Measurements from ENCODE around the gene PDAP1. TPM values are rescaled to one million over a fixed set of nuclear protein-coding genes. Genes with fewer than 3 reads are reported as not detected.

PDAP1 gene
- total and polyA plus RNA-seq, 2 of the 4 experiments (the other 2 are of a cell fraction) = 40.3 to 193 TPM

DNA sequence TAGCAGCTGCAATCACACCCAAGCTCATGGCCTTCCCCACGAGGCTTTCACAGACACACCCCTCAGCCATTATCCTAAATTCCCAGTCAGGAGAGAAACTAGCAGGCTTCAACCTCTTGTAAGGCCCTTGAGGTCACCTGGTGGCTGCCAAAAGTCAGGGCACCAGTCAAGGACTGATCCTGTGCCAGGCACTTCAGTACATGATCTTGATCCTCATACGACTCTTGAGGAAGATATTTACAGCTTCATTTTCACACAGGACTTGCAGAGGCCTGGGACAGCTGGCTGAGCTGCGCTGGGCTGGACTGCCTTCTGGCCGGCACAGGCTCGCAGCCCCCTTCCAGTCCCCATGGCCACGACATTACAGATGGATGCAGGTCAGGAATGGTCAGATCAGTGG is 8.8 kb downstream of the PDAP1 start:
- H4K5ac ChIP-seq (ENCODE audit: low read depth, low read length) = no peak overlapping the region
- no peak overlapping the region for H3K56ac ChIP-seq (ENCODE audit: extremely low read depth, insufficient read depth, low read length)
- no peak overlapping the region for H3K4me2 ChIP-seq (ENCODE audit: low read depth, low read length)
- no peak overlapping the region for H4K8ac ChIP-seq (ENCODE audit: low read depth in 2 of 2, low read length in 2 of 2)
- POLR2A ChIA-PET (ENCODE audit: unreplicated experiment) = no interaction called here
- H3K4ac ChIP-seq (ENCODE audit: low read depth, low read length) = no peak overlapping the region
- in situ Hi-C loops (cut with MboI; ENCODE audit: low sequenced_read_pairs) (no loop called here), intact Hi-C loops (cut with micrococcal nuclease) (no loop called here), dilution Hi-C loops (cut with HindIII; ENCODE audit: low sequenced_read_pairs, unreplicated experiment) (no loop called here)
- DNase-seq (no peak), ATAC-seq (ENCODE audit: low read depth) (no peak)
- no TSS peak for BruUV-seq (replicated peaks)
- no peak overlapping the region for H2AK5ac ChIP-seq (ENCODE audit: low read depth, low read length)
- no peak overlapping the region for H3K23ac ChIP-seq (ENCODE audit: low read depth, low read length)
- peaks cover 80% of the 10 kb centered on the region for H3K36me3 ChIP-seq (ENCODE audit: control insufficient read depth, insufficient read depth, low read length)
- H2AK9ac ChIP-seq (replicated peaks; ENCODE audit: low read depth, low read length, poor library complexity) = no peak overlapping the region
- H3K27me3 ChIP-seq (ENCODE audit: control insufficient read depth, insufficient read depth, low read length) = no peaks in the 10 kb centered on the region
- H4K91ac ChIP-seq (ENCODE audit: insufficient read depth, low read depth, low read length) = no peak overlapping the region
- H3K9me1 ChIP-seq (ENCODE audit: insufficient read depth, low read length) = peaks cover 4% of the 10 kb centered on the region
- H3K79me1 ChIP-seq (ENCODE audit: low read depth in 1 of 2, low read length in 2 of 2) = peaks cover 20 to 65% of the 10 kb centered on the region in 2 experiments; a peak in 3 of 4 replicates
- CTCF ChIA-PET = no interaction called here
- no peak overlapping the region for H3K4me3 ChIP-seq (ENCODE audit: insufficient read depth, low read depth, low read length)
- no peak overlapping the region for H2BK20ac ChIP-seq (ENCODE audit: low read depth, low read length)
- no peak overlapping the region for H2BK15ac ChIP-seq (ENCODE audit: low read depth, low read length)
- peaks cover 7% of the 10 kb centered on the region; the same call in 1 of the 2 replicates for H3K4me1 ChIP-seq (ENCODE audit: control insufficient read depth, insufficient read depth, low read length)
- H3K9ac ChIP-seq (ENCODE audit: low read depth, low read length) = no peak overlapping the region
- H2BK120ac ChIP-seq (ENCODE audit: low read depth, low read length) = no peak overlapping the region
- H2AFZ ChIP-seq (replicated peaks; ENCODE audit: low read length, poor library complexity) = no peak overlapping the region
- H3K18ac ChIP-seq (ENCODE audit: low read depth, low read length) = no peak overlapping the region
- H3K9me3 ChIP-seq (ENCODE audit: control insufficient read depth, insufficient read depth, low read length) = no peaks in the 10 kb centered on the region
- no peak overlapping the region for H3K27ac ChIP-seq (ENCODE audit: insufficient read depth, low read length)
- no peak for TF ChIP-seq CEBPB (IDR thresholded peaks at IDR 0.05; ENCODE audit: low read depth, low read length)
- H2BK5ac ChIP-seq (ENCODE audit: low read depth, low read length, poor library complexity, severe bottlenecking) = no peak overlapping the region
- peaks cover 71% of the 10 kb centered on the region for H4K20me1 ChIP-seq (ENCODE audit: insufficient read depth, low read length)
- 80% methylated on average over 1 of the region's 6 CpGs; no CpG with 5 or more reads in 1 of the 2 experiments for WGBS, 2 experiments (ENCODE audit: extremely low coverage in 2 of 2, insufficient read length in 1 of 2)
- no peak overlapping the region for H3K14ac ChIP-seq (replicated peaks; ENCODE audit: low read depth, low read length)

All from IMR-90 (cell line).